ENCODE data around the gene NEGR1. TPM values are rescaled to one million over a fixed set of nuclear protein-coding genes. Genes with fewer than 3 reads are reported as not detected.

The NEGR1 gene
- polyA plus RNA-seq, 5 donors, result 3.3 to 6.8 (median 3.9) TPM

DNA sequence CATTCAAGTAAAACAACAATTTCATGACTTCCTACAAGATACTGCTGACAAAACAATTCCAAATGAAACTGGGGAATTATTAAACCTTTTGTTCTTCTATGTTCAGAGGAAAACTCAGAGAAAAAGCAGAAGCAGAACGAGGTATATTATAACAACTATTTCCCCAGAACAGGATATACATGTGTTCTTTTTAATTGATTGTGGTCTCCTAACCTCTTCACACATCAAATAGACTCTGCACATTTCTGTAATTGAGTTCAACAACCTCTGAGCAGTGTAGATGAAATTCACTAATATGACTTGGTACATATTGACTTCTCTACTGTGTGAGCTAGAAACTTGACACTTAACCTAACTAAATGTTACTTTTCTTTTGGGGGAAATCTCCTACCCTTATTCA lies 584.2 kb downstream of the NEGR1 start:
- DNase-seq, result no peak

DNA sequence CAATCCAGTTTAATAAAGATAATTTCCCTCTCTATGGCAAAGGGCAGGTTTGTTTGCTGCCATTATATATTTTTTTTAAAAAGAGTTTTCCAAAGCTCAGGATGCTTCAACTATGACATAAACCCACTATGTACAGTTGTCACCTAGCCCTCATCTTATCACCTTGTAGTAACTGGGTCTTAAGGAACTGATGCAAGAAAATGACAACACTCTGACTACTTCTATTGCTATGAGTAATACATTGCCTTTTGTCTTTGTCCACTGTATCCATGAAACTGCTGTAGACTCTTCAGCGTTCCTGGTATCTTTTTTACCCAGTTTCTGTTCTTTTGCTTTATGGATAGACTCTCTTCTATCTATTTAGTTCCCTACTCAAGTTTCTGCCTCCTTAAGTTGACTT lies 586.5 kb downstream of the NEGR1 start:
- DNase-seq, result no peak

DNA sequence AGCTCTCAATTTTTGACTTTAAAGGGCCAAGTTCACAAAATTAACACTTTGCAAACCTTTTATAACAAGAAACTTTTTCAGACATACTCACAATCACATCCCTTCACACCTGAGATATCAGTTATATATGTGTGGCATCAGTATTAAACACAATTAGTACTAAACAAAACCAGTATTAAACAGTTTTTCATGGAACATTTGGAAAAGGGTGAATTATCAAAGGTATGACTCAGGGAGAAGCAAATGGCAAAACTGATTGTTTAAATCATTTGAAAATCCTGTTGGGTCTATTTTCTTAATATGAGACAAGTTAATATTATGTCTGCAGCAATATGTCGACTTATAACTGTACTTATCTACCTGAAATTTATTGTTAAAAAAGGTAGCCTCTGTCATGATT lies 587.3 kb downstream of the NEGR1 start:
- no peak for DNase-seq

DNA sequence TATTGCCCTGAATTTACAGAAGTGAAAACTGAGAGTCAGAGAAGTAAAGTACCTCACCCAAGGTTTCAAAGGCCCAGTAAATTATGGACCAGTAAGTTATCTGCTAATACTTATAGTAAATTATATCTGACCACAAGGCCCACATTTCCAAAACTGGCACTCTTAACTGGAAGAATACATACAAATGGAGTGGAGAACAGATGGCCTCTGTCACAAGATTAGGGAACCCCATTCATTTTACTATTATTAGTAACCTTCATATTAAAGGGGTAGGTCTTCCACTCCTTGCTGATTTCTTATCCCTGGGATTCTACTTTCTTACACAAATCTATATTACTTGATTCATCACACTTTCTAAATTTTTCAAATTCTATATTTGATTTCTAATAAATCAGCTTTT lies 588.8 kb downstream of the NEGR1 start:
- DNase-seq, result no peak

DNA sequence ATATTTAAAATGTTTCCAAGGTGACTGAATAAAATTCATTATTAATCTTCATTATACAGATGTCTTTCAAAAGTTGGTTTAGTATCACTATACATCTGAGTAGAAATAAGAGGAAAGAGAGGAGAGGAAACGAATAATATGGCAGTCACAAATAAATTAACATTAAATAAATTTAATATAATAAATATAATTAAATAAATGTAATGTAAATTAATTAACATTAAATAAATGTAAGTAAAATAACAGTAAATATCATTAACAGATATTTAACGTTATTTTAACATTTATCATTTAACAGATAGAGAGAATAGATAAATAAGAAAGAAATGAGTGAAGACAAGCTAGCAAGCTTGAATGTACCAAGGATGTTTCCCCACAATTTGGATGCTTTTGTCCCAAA lies 592.7 kb downstream of the NEGR1 start:
- no peak for DNase-seq

DNA sequence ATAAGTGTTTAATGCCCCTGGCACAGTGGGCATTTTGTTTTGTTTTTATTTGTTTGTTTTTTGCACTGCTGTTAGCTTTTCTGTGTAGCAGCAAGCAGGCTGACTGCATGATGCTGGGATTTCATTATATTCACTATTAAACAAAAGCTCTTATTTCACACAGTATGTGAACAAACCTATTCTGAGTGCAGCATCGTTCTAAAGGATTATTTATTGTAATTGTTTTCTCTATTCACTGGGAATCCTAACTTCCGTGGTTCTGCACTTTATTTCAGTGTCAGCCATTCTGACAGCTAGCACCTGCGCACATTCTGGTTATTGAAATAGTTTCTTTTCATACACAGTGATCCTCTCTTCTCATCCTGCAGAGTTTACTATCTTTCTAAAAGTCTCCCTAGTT lies 595.0 kb downstream of the NEGR1 start:
- no peak for DNase-seq

DNA sequence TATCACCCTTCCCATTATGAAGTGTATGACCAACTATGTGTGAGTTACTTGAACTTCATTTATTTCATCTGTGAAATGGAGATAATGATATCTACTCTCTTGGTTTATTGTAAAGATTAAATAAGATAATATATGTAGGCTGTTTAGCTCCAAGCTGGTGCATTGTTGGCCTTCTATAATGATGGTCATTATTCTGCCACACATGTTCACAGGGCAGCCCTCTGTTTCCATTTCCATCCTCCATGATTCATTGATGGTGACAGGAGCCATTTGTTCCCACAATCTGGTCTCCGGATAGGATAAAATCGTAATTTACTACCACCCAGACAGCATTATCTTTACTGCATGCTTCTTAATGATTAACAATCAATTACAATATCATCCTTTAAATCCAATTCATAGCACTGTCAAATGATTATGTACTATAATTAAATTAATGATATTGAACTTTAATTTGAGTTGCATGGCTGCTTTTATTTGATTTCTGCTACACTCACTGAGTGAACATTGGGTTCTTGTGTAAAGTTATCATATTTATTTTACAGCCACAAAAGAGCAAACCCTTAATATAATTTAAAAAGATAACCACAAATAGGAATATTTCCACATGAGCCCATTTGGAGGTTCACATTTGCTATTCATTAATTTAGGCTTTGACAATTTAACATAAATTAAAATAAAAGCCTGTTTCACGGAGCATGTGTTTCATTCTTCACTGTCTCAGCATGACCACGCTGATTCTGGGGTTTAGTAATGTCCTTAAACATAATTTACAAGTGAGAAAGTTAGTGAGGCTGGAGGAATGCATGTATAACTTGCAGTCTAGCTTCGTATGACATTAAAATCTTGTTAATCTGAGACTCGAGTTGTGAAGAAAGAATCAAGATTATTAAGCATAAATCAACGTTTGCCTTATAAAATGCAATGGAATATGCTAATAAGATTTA lies 605.1 kb downstream of the NEGR1 start:
- DNase-seq, result no peak

DNA sequence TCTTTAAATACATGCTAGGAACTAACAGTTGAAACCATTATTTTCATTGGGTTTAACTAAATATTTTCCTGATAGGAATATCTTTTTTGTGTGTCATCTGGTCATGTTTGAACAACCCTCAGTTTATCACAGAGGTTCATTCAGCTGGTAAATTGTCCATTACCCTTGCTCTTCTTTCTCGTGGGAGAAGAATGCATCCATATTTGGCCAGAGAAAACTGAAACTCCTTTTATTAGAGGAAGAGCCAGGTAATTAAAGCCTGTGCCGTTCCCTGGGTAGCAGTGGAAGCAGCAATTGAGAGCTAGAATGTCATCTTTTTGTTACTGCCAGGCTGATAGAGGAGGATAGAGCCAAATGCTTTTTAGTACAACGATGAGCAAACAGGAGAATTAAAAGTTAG lies 614.3 kb downstream of the NEGR1 start:
- DNase-seq, result no peak

DNA sequence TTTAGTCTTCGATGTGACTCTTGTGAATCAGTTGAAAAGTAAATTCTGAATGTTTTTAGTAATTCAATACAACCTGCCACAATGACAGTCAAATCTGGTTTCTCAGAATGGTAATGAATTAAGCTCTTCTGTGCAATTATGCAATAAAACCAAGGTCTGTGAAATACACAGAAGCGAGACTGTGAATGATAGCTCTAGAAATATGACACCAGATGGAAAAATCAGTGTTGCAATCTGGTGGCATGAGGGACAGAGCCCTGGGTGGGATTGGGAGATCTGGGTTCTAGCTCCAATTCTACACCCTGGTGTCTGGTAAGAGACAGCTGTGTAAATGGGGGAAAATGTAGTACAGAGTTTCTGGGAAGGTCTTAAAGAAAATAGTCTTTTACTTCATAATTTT lies 615.1 kb downstream of the NEGR1 start:
- DNase-seq, result no peak

DNA sequence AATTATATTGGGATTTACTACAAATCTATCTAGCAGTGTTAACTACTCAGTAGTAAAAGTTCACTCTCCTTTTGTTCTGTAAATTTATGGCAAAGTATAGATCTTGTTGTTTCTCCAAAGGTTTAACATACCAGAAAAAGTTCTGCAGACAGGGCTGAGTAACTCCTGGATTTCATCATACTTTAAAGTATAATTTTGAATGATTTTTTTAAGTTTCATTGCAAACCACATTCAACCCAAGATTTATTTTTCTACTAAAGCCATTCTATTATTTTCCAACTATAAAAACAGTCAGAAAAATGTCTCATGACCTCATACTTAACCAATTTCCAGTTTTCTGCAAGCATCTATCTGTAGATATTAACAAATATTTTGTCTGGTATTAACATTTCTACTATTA lies 615.7 kb downstream of the NEGR1 start:
- no peak for DNase-seq

DNA sequence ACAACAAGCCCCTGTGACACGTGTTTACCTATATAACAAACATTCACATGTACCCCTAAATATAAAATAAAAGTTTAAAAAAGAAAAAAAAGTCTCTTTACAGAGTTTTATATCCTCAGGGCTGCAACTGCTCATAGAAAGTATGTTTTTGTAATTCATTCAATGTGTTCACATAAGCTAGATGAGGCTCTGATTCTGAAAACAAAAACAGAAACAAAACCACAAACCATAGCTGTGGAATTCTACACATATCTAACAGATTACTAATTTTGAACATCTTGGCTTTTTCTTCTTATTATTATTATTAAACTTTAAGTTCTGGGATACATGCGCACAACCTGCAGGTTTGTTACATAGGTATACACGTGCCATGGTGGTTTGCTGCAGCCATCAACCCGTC lies 621.9 kb downstream of the NEGR1 start:
- no peak for DNase-seq

DNA sequence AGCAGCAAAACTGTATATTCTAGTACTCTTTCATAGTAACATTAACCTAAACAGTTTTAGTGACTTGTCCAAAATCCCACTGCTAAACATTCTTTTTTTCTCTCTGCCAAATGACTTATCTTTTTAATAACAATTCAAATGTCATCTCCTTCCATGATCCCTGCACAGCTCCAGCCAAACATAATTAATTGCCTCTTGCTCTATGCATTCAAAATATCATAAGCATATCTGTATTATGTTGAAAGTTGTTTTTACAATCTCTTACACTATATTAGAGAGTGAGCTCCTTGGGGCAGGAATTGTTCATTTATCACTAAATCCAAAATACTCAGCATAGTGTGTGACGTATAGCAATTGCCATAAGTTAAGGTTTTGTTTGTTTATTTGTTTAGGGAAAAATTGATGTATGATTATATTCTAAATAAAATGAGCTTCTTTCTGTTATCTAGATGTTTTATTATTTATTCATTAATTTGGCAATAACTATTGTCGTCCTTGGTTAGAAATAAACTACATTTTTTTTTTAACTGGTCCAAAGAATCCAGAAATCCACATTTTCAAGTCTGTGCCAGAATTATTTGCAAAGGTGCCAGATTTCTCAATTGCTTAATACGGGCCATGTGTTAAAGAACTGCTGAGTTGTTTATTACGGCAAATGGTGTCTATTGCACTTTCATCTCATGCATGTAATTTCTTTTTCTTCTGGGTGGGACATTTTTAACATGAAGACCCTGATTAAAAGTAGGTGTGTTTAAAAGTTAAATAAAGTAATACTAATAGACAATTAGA lies 624.3 kb downstream of the NEGR1 start:
- peak; percentile 42 to 58 for DNase-seq

DNA sequence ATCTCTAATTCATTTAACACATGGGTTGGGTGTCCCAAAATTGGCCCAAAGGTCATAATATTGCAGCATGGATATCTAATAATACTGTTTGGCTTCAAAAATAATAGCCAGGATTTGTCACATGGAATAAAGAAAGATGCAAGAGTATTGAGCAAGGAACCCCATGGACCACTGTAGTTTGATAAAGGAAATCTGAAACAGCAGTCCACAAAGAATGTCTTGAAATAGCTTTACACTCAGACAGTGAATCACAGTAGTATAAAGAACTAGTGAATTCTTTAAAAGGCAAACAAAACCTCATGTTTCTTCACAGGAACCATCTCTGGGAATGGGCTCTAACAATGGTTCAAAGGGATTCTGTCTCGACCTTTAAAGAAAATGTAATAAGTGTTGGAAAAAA lies 625.4 kb downstream of the NEGR1 start:
- DNase-seq, result no peak

DNA sequence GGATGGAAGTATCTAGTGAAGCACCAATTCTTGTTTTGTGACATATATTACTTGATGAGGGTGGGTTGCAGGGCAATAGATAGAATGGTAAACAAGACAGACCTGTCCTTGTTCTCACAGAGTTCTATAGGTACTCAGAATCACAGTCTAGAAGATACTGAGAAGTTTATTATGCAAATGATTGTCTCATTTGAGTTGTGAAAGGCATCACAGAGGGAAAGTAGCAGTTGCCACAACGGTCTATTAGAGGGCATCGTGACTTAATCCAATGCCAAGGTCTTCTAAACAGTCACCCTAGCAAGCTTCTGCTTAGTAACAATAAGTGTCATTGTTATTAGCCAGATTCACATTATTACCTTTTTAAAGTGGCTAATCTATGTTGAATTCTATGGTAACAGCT lies 626.7 kb downstream of the NEGR1 start:
- DNase-seq, result no peak

DNA sequence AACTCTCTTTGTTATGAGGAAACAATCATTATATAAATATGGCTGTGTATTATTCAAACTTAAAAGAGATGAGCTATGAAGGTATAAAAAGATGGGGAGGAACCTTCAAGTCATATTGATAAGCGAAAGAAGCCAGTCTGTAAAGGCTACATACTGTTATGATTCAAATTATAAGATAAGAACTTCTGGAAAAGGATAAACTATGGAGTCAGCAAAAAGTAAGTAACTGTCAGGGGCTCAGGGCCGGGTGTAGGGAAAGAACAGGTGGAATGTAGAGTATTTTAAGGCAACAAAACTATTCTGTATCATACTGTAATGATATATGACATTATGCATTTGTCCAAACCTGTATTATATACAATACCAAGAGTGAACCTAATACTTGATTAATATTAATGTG lies 628.4 kb downstream of the NEGR1 start:
- no peak for DNase-seq

DNA sequence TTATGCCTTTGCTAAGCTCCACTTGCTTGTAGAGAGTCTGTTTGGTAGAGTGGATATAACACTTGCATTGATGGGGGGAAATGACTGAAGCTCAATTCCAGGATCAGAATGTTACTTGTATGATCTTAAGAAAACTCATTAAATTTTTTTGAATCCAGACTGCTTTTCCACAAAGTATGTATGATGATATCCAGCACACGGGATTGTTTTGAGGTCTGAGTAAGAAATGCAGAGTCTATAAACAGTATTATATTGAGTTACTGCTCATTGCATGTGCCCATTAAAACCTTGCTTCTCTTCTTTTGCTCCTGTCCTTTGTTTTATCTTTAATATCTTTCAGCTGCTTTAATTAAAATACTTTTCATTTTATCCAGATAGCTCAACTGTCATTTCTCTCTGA lies 631.1 kb downstream of the NEGR1 start:
- no peak for DNase-seq

DNA sequence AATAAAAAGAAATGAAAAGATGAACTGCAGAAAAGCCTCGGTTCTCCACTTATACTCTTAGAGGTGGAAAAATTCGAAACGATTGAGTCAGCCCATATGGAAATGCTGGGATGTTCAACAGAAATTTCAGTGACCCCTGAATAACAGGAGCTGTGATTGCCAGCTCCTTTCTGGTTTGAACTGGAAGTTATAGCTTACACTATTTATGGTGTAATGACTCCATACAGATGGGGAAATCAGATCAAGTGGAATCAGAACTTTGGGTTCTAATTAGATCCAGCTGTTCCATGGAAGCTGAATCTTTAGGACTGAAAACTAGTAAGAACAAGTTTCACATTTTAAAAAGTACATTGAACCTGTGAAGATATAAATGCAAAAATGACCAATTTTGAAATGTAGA lies 632.2 kb downstream of the NEGR1 start:
- no peak for DNase-seq

DNA sequence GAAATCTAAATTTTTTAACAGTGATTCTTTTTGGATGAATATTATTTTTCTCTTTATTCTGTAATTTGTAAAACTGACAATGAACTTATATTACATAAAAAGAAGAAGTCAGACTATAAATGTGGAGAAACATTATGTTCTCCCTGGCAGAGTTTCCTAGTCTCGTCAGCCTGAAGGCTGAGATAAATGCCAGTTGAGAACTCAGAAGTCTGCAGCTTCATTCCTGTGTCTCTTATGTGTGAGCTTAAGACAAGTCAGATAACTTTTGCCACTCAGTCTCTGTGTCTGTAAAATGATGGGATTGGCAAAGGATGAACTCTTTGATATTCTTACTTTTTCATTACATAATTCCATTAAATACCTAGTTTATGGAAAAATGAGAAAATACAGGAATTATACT lies 632.7 kb downstream of the NEGR1 start:
- no peak for DNase-seq

DNA sequence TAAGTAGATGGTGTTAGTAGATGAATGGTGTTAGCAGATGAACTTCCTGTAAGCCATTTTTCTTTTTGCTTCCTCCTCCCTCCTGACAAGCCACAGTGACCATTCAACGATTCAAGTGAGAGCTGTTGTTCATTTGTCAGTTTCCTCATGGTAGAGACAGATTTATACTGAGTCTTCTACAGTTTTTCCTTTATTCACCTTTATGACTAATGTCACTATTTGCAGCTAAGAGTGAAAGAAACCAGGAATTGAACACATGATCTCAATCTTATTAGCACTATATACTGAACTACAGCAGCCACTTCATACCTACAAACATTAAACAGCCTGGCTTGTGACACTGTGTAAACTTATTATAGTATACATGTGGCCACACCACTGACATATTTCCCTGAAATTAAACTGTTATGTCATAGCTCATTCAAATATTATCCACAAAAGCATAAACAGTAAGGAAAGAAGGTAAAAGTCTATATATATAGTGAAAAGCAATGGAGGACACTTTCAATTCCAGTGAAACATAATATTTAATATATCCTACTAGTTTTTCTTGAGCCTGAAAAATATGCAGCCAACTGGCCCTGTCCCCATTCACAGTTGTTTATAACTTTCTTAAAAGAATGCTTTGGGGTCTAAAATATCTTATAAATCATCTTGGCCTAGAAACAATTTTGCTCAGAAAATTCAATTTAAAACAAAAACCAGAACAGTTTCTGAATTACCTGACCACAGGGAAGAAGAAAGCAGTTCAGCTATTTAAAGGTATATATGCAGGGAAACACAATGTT lies 634.6 kb downstream of the NEGR1 start:
- no peak for DNase-seq

DNA sequence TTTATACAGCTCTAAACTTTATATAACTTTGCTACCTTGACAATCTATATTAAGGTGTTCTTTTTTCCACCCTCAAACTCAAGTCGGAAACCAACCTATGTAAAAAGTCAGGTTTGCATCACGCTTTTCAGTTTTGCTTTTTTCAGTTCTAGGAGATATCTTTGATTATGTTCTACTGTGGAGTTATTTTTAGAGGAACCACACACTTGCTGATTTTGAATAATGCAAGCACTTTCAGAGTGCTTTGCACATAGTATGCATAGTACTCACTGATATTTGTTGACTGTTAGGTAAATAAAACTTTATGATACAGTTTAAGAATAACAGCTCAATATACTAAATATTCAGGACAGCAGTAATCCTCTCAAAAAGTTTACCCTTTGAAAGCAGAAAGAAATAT lies 637.3 kb downstream of the NEGR1 start:
- no peak for DNase-seq

DNA sequence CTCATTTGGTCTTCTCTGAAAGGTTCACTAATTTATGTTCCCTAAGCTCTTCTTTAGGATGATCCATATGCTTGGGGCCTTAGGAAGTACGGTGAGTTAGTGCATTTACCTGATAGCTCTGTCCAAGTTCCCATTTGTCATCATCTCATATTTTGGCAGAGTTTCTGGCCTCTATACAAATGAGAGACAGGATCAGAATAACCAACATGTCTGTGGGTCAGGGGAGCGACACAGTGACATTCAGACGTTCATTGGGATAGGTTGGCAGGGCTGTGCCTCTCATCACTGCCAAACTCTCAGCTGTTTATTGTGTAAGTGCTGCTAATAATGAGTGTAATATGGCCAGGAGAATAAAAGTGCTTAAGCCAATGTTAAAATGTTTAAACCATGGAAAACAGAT lies 640.4 kb downstream of the NEGR1 start:
- DNase-seq, result no peak

DNA sequence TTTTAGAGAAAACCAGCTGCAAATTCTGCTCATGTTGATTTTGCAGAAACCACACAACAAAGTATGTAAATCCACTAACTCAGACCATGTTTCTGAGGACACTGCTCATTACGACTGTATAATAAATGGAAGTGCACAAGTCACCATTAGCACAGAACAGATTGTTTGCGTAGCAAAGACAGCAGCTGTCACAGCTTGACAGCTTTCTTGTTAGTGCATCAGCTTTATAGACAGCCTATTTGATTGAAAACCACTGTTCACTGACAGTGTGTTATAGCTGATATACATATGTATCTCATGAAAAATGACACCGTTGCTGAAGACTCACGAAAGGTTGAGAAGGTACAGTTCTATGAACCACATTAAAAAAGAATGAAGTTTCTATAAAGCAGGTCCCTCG lies 641.3 kb downstream of the NEGR1 start:
- no peak for DNase-seq
